HL-60 (cell line): ENCODE data around the gene ADGRB3.

Experiments used
- DNase-seq, 2 experiments: peaks; one replicate each; pipeline ENCODE4 v3.0.0-alpha.2; 2010 to 2020; ENCODE audit warnings: low read depth in 1 of 2, low spot score in 1 of 2
- H3K27ac ChIP-seq: fragments of 250-450 bp; sonication (Bioruptor Pico); replicated peaks from 2 replicates; pipeline ENCODE4 v1.5.1; 2020; ENCODE audit warnings: mild to moderate bottlenecking, moderate library complexity
- H3K27me3 ChIP-seq: fragments of 250-450 bp; sonication (Bioruptor Pico); 2 replicates; pipeline ENCODE4 v1.5.1; 2021; ENCODE audit warnings: mild to moderate bottlenecking, moderate library complexity; ENCODE audit not compliant: insufficient read depth, poor library complexity, severe bottlenecking
- H3K4me3 ChIP-seq: replicated peaks from 2 replicates; pipeline ENCODE4 v1.5.1; 2011; ENCODE audit warnings: mild to moderate bottlenecking, control low read depth, low read length; ENCODE audit not compliant: insufficient read depth
- GABPA ChIP-seq: IDR thresholded peaks from 2 replicates; pipeline ENCODE4 v1.6.1; 2012; ENCODE audit warnings: low read depth
- POLR2AphosphoS5 ChIP-seq: IDR thresholded peaks from 2 replicates; pipeline ENCODE4 v1.6.1; 2012; ENCODE audit warnings: low read depth
- SPI1 ChIP-seq: IDR thresholded peaks from 2 replicates; pipeline ENCODE4 v1.6.1; 2012; ENCODE audit warnings: low read depth, mild to moderate bottlenecking, borderline replicate concordance
- TF ChIP-seq, protein P1 (sequence below): IDR thresholded peaks from 2 replicates; pipeline ENCODE4 v1.6.1; 2012; ENCODE audit warnings: low read depth; ENCODE audit not compliant: insufficient replicate concordance
- TF ChIP-seq, protein P2 (sequence below): IDR thresholded peaks from one replicate; pipeline ENCODE4 v1.5.1; 2011; ENCODE audit warnings: low read length, control low read depth, inconsistent platforms; ENCODE audit not compliant: insufficient read depth

Gene ADGRB3

DNA sequence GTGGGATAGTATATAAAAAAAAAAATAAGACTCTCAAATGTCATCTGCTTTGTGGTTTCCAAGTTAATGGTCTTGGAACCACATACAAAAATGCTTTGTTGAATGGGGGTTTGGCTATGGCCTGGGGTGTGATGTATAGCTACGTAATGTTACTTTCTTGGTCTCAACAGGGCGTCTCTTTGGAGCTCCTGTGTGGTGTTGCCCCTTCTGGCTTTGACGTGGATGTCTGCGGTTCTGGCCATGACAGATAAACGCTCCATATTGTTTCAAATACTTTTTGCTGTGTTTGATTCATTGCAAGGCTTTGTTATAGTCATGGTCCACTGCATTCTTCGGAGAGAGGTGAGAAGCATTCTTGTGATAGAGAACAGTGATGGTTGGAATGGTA lies 704.1 kb downstream of the ADGRB3 start:
- TF ChIP-seq GABPA (no peak), SPI1 (no peak), POLR2AphosphoS5 (no peak)
- TF ChIP-seq, protein P1, sequence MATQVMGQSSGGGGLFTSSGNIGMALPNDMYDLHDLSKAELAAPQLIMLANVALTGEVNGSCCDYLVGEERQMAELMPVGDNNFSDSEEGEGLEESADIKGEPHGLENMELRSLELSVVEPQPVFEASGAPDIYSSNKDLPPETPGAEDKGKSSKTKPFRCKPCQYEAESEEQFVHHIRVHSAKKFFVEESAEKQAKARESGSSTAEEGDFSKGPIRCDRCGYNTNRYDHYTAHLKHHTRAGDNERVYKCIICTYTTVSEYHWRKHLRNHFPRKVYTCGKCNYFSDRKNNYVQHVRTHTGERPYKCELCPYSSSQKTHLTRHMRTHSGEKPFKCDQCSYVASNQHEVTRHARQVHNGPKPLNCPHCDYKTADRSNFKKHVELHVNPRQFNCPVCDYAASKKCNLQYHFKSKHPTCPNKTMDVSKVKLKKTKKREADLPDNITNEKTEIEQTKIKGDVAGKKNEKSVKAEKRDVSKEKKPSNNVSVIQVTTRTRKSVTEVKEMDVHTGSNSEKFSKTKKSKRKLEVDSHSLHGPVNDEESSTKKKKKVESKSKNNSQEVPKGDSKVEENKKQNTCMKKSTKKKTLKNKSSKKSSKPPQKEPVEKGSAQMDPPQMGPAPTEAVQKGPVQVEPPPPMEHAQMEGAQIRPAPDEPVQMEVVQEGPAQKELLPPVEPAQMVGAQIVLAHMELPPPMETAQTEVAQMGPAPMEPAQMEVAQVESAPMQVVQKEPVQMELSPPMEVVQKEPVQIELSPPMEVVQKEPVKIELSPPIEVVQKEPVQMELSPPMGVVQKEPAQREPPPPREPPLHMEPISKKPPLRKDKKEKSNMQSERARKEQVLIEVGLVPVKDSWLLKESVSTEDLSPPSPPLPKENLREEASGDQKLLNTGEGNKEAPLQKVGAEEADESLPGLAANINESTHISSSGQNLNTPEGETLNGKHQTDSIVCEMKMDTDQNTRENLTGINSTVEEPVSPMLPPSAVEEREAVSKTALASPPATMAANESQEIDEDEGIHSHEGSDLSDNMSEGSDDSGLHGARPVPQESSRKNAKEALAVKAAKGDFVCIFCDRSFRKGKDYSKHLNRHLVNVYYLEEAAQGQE, result no peak
- TF ChIP-seq, protein P2, sequence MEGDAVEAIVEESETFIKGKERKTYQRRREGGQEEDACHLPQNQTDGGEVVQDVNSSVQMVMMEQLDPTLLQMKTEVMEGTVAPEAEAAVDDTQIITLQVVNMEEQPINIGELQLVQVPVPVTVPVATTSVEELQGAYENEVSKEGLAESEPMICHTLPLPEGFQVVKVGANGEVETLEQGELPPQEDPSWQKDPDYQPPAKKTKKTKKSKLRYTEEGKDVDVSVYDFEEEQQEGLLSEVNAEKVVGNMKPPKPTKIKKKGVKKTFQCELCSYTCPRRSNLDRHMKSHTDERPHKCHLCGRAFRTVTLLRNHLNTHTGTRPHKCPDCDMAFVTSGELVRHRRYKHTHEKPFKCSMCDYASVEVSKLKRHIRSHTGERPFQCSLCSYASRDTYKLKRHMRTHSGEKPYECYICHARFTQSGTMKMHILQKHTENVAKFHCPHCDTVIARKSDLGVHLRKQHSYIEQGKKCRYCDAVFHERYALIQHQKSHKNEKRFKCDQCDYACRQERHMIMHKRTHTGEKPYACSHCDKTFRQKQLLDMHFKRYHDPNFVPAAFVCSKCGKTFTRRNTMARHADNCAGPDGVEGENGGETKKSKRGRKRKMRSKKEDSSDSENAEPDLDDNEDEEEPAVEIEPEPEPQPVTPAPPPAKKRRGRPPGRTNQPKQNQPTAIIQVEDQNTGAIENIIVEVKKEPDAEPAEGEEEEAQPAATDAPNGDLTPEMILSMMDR, result no peak

DNA sequence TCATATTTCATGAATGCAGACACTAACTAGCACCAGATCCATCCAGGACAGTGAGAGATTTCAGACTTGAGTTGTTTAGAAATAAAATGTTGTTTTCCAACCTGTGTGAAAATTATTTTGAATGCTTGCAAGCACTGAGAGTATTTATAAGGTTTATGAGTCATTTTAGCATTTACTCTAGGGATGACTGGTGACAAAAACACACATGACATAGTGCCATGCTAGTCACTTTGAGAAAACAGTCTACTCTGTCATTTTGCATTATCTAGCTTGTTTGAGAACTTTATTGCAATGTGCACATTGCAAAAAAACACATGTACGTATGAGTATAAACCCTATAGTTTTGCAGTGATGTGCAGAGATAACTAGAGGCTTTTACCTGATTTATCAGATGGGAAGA lies 705.1 kb downstream of the ADGRB3 start:
- H3K4me3 ChIP-seq, result no peak overlapping the region
- H3K27ac ChIP-seq, result no peak overlapping the region
- TF ChIP-seq POLR2AphosphoS5 (no peak), GABPA (no peak), SPI1 (no peak)
- TF ChIP-seq, protein P2, result no peak
- TF ChIP-seq, protein P1, result no peak
- no peak for DNase-seq
- no peaks in the 10 kb centered on the region for H3K27me3 ChIP-seq

More for the DNA sequence above, 704.1 kb downstream of the ADGRB3 start:
- no peak for DNase-seq
- Histone ChIP-seq H3K4me3 (no peak overlapping the region), H3K27me3 (no peaks in the 10 kb centered on the region), H3K27ac (no peak overlapping the region)

DNA sequence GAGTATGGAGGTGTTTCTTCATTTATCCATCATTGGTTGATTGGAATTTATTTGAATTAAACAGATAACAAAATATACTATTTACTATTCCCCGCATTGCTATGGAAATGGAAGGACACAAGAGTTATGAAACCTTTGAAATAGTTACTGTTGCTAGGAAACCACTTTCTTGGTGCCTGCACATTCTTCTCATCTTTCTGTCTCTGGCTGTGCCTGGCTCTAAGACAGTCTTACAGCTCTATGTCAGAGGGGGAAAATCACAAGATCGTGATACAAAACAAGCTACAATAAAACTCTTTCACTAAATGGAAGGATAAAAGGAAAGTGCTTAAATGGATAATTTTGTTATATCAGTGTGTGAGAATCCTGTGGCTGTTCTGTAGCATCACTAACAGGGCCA lies 708.8 kb downstream of the ADGRB3 start:
- Histone ChIP-seq H3K4me3 (no peak overlapping the region), H3K27me3 (no peaks in the 10 kb centered on the region), H3K27ac (no peak overlapping the region)
- TF ChIP-seq, protein P1, result no peak
- TF ChIP-seq POLR2AphosphoS5 (no peak), SPI1 (no peak), GABPA (no peak)
- TF ChIP-seq, protein P2, result no peak
- DNase-seq, result no peak
